Epithelial cell of esophagus (primary cell): ENCODE results near the gene SH3BGRL3.
"Not testable (repeated sequence)": the region's sequence is repeated elsewhere in the genome, so short reads cannot be mapped to it uniquely, and the experiment has no call there.

Experiments
- DNase-seq: peaks from one replicate; pipeline ENCODE4 v3.0.0; 2010; ENCODE audit warnings: low read depth
- H3K4me3 ChIP-seq: 2 replicates; pipeline ENCODE4 v1.5.1; 2011; ENCODE audit warnings: mild to moderate bottlenecking, low read length, control low read depth
- CTCF ChIP-seq: IDR thresholded peaks from 2 replicates; pipeline ENCODE4 v1.5.1; 2011; ENCODE audit warnings: low read depth, mild to moderate bottlenecking, low read length, control low read depth, inconsistent platforms; ENCODE audit not compliant: insufficient read depth; ENCODE audit errors: missing control alignments

Gene SH3BGRL3

GRCh38 chr1:26307363-26307781 lies 27.5 kb downstream of the SH3BGRL3 start:
- H3K4me3 ChIP-seq = no peak overlapping the region
- DNase-seq = no peak
- TF ChIP-seq CTCF = no peak

GRCh38 chr1:26307966-26308899 lies 28.3 kb downstream of the SH3BGRL3 start:
- H3K4me3 ChIP-seq, DNase-seq: not testable (repeated sequence)

GRCh38 chr1:26314501-26314900 lies 34.6 kb downstream of the SH3BGRL3 start:
- TF ChIP-seq CTCF = no peak
- no peak overlapping the region for H3K4me3 ChIP-seq
- DNase-seq = no peak

GRCh38 chr1:26315874-26316850 lies 36.3 kb downstream of the SH3BGRL3 start:
- DNase-seq = no peak
- H3K4me3 ChIP-seq = no peak overlapping the region
- no peak for TF ChIP-seq CTCF

- TF ChIP-seq CTCF = no peak
- DNase-seq = no peak
- no peak overlapping the region for H3K4me3 ChIP-seq
These were observed 37.3 kb downstream of the SH3BGRL3 start for GRCh38 chr1:26317146-26317545.

- DNase-seq = no peak
- no peak within 1 kb of the TSS for H3K4me3 ChIP-seq
- no peak for TF ChIP-seq CTCF
These were observed 37.9 kb downstream of the SH3BGRL3 start, which contains the start of gene CD52 for GRCh38 chr1:26317612-26318337. CD52 (plus strand) TSS chr1:26317958; CDS start chr1:26318018, 60 bp downstream.
